PC-9 (cell line): Measurements from ENCODE around the gene PAPSS2.

Source experiments
- CTCF ChIP-seq: fragments of 200-600 bp; sonication (generic); conservative IDR thresholded peaks from 2 replicates; pipeline ENCODE4 v1.6.1; 2017; ENCODE audit warnings: mixed run types, antibody characterized with exemption, mild to moderate bottlenecking, moderate library complexity
- EZH2 ChIP-seq: fragments of 200-600 bp; sonication (generic); IDR thresholded peaks from 2 replicates; pipeline ENCODE4 v1.8.0; 2017; ENCODE audit warnings: antibody characterized with exemption, low read depth

GRCh38 chr10:87716348-87716670 is 56.6 kb downstream of the PAPSS2 start:
- no peak for TF ChIP-seq CTCF
- TF ChIP-seq EZH2, result no peak
